Activated gamma-delta T cell treated with Interleukin-2 at 50 U/mL for 16 hours (primary cell): Measurements from ENCODE around the gene FGFR3.
A peak's percentile ranks its signal among the peaks of the same experiment; 100 is the strongest.

Experiments used
- DNase-seq: peaks from one replicate; pipeline ENCODE4 v3.0.0-alpha.2; 2020

The FGFR3 gene

GRCh38 chr4:1789552-1789951, 3.5 kb upstream of the FGFR3 start:
- DNase-seq = no peak

DNA sequence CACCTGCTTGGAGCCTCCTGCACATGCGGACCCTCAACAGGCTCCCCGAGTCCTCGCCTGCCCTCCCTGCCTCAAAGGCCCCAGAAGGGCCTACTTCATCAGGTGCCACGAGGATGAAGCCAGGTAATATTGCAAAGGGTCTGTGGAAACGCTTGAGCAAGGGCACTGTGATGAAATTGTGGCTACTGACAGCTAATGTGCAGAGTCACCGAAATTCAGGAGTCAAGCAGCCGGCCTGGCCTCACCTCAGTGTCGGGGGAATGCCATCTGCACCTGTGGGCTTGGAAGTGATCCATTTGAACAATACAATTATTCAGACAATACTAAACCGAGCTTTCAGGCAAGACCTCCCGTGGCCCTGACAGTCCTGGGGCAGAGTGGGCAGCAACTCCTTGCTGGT, 3.1 kb upstream of the FGFR3 start:
- no peak for DNase-seq

DNA sequence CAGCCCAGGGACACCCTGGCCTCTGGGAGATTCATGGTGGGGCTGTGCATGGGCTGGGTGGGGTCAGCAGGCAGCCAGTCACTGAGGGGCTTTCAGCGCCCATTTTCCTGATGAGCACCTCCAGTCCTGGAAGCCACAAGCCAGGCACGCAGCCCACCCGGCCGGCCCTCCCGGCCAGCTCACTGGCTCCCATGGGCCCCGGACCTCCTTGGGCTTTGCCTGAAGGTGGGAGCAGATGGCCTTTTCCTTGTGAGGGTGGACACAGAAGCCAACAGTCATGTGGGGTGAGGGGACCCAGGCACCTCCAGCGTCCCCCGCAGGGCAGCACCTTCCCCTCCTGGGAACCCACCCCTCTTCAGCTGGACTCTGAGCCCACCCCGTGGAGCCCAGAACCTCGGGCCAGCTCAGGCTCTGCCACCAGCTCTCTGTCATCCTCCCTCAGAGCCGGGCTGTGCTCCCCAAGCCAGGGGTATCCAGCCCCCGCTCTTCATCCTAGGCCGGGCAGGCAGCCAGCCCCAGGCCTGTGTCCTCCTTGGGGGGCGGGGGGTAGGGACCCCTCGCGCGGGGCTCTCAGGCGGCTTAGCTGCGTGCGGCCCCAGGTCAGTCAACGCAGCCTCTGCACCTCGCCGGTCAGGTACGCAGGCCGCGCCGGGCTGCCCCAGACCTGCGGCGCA, 798 bp upstream of the FGFR3 start:
- no peak for DNase-seq

GRCh38 chr4:1793496-1793840, 375 bp downstream of the FGFR3 start:
- peak; percentile 23 for DNase-seq

DNA sequence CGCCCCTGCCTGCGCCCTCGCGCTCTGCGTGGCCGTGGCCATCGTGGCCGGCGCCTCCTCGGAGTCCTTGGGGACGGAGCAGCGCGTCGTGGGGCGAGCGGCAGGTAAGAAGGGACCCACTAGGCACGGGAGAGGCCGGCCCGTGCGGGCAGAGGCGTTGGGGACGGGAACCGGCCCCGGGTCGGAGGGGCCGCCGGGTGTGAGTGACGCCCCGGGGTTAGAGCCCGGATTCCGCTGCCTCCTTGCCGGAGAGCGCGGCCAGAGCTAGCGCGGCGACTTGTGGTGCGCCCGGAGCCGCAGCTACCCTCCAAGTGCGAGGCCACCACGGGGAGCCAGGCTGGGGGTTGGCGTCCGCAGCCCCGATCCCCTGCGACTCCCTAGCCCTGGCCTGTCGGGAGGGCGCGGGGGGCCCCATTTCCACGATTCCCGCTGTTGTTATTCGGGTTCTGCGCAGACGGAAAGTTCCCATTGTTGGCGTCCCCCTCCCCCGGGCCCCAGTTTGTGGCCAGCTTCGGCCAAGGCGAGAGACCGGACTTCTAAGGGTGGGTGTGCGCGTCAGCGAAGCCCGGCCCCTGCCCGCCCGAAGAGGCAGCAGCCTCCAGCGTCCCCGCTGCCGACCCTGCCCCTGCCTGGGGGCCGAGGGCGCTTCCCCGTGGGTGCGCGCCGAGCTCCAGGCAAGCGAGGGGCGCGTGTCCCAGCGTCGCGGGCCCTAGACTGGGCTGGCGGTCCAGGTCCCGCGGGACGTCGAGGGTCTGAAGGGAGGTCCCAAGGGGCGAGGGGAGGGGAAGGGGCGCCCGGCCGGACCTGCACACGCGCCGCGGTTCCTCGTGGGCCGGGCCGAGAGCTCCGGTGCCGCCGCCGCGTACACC, 1.1 kb downstream of the FGFR3 start:
- DNase-seq = no peak

GRCh38 chr4:1794809-1795298, 1.8 kb downstream of the FGFR3 start:
- no peak for DNase-seq

DNA sequence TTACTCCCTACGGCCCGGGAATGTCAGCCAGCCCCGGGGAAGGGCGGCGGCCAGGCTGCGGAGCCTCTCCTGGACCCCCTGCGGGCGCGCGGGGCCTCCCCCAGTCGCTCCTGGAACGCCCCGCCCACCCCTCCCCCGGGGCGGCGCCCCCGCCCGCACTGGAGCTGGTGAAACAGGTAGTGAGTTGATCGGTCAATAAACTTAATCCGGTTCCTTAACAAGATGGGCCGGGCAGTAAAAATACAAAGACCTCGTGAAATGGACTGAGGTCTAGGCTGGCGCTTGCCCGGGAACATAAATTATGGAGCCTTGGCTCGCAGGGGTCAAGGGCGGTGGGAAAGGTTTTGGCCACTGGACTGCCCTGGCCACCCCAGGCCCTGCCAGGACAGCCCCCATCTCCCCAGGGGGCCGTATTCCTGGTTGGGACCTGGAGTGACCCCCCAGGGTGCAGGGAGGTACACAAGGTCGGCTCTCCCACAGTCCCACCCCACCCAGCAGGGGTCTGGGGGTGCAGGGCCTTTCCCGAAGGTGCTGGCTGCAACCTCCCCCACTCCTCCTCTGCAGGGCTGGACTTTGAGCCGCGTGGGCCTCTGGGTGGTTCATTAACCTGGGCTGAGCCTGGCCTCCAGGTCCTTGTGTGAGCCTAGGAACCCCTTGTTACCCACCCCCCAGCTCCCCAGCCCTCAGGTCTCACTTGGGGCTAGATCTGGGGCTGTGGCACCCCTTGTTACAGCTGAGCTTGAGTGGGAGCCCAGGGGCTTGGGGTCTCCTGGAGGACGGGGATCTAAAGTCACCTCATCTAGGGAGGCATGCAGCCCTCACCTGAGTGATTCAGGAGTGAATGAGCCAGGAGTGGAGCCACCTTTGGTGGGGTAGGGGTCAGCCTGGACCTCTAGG, 2.5 kb downstream of the FGFR3 start:
- no peak for DNase-seq

- DNase-seq = no peak
Measured at GRCh38 chr4:1796486-1797204, 3.6 kb downstream of the FGFR3 start.

DNA sequence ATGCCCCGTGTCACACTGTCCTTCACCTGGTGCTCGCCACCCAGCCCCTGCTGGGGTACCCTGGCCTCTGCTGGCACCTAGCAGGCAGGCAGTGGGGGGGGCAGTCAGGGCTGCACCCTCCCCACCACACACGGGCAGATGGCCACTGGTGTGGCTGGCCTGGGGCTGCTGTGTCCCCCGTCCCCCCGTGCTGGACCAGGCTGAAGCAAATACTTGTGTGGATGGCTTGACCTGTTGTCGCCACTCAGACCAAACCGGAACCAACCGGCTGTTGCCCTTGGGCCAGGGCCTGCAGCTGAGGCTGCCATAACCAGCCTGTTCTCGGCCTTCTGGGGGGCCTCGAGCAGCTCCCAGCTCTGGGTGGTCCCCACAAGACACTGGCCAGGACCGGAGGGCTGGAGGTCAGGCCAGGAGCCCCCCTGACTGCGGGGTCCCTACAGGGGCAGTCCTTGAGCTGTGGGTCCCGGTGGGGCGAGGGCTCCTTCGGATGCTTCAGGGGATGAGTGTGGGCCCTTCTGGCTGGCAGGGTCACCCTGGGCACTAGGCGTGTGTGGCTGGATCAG, 4.3 kb downstream of the FGFR3 start:
- DNase-seq = no peak

GRCh38 chr4:1797861-1798579, 4.9 kb downstream of the FGFR3 start:
- no peak for DNase-seq

GRCh38 chr4:1798580-1799386, 5.7 kb downstream of the FGFR3 start:
- no peak for DNase-seq

DNA sequence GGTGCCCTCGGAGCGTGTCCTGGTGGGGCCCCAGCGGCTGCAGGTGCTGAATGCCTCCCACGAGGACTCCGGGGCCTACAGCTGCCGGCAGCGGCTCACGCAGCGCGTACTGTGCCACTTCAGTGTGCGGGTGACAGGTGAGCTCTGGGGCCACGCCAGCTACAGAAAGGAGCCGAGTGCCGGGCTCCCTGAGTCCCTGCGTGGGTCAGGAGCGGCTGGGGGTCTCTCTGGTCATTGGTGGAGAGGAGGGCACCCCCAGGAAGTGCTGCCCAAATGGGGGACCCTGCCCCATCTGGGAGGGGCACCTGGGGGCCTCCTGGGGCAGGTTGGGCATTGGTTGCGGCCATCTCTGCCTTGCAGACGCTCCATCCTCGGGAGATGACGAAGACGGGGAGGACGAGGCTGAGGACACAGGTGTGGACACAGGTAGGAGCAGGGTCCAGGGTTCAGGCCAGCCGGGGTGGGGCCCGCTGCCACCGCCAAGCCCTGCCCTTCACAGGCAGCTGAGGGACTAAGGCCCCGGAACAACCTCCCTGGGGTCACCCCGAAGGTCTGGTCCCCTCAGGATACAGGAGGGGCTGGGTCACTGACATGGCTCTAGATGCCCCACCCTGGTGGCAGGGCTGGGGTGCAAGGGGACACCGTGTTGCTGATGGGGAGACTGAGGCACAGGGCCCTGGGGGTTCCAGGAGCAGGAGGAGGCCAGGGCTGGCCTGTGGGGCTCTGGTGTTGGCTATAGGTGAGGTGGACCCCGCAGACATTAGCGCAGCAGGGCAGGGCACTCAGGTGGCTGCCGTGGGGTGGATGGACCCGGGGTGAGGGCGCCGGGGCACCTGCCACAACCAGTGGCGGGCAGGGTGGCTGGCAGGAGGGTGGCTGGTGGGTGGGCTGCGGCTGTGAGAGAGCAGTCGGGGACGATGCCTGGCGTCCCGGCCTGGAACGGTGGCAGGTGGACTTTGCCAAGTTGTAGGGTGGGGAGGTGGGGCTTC, 6.6 kb downstream of the FGFR3 start:
- DNase-seq = no peak

DNA sequence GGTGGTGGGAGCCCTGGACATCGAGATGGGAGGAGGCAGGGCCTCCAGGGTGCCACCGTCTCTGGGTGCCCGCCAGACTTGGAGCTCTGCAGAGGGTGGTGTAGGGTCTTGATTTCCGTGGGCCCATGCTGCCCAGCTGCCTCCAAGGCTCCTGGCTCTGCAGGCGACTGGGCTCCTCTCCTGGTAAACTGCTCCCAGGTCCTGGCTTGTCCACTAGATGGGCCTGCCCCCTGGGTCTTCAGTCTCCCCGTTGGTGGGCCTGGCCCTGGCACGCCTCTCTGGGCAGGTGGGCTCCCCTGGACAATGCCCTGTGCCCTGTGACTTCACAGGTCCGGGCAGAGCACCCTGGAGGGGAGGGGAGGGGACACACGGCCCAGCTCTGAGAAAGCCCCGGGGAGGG, 7.7 kb downstream of the FGFR3 start:
- DNase-seq = no peak

GRCh38 chr4:1801286-1801958, 8.3 kb downstream of the FGFR3 start:
- no peak for DNase-seq

DNA sequence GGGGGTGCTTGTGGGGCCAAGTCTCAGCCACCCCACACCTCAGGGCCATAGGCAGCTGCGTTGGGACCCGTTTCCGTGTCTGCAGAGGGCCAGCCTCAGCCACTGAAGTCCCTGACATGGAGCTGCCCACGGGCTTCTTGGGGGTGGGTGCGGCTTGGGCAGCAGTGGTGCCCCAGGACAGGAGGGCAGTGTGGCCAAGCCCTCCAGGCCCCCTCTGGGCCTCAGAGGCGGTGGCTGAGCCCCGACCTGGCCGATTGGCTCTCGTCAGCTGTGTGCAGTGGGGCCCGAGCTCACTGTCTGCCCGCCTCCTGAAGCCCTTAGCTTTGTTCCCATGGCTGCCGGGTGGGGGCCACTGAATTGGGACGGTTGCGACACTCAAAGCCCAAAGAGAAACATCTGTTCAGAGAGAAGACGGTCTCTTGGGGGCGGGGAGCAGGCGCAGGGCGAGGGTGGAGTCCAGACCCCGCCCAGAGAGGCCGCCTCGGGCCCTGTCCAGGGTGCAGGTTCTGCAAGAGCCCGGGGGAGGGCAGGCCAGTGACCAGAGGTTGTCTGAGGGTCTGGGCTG, 9.1 kb downstream of the FGFR3 start:
- DNase-seq = no peak

DNA sequence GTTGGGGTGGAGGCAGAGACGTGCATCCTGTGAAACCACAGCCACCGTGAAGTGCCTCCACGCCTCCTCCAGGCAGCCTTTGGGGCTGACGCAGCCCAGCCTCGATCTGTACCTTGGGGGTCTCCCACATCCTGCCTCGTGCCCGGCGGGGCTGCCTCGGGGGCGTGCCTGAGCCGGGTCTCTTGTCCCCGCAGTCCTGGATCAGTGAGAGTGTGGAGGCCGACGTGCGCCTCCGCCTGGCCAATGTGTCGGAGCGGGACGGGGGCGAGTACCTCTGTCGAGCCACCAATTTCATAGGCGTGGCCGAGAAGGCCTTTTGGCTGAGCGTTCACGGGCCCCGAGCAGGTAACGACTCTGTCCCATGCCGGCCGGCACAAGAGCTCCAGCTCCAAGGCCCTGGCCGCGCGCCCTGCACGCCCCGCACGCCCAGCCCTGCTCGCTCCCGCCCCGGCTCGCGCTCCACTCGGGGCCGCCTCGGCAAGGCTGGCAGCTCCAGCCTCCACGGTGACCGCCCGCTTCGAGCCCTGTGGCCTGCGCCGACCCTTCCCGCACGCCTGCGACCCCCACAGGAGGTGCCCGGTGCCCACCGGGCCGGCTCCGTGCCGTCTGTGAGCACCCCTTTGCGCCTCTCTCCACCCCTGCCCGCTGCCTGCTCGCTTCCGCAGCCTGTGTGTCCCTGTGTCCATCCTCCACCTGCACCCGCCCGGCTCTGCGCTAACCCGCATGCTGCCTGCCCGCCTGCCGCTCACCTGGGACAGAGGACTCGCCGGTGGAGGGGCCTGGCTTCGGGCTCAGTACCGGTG, 9.8 kb downstream of the FGFR3 start:
- no peak for DNase-seq
